NB4 (cell line): ENCODE results near the gene HEBP1.

ENCODE experiments used
- DNase-seq: peaks from one replicate; pipeline ENCODE4 v3.0.0; 2010; ENCODE audit warnings: low read depth
- H3K4me3 ChIP-seq: one replicate; pipeline ENCODE4 v1.5.1; 2011; ENCODE audit warnings: mild to moderate bottlenecking, low read depth, low read length, moderate library complexity
- CTCF ChIP-seq: IDR thresholded peaks from one replicate; pipeline ENCODE4 v1.5.1; 2012; ENCODE audit warnings: low read depth, low read length
- MAX ChIP-seq: IDR thresholded peaks from 2 replicates; pipeline ENCODE4 v1.6.1; 2011; ENCODE audit warnings: low read depth, low read length
- MYC ChIP-seq: IDR thresholded peaks from 2 replicates; pipeline ENCODE4 v1.6.1; 2011; ENCODE audit warnings: low read depth, low read length
- POLR2A ChIP-seq: IDR thresholded peaks from 2 replicates; pipeline ENCODE4 v1.6.1; 2011; ENCODE audit warnings: mild to moderate bottlenecking; ENCODE audit not compliant: insufficient read length; ENCODE audit errors: extremely low read depth

HEBP1 gene

GRCh38 chr12:13044002-13044905 lies 44.2 kb upstream of the HEBP1 start, which contains the start of gene FAM234B:
Gene FAM234B, plus strand, starts transcription at chr12:13044381. Its CDS starts 23 bp downstream, at chr12:13044404.
- TF ChIP-seq POLR2A (peak; percentile 31), MAX (no peak), CTCF (peak; percentile 10), MYC (no peak)
- DNase-seq: peak; percentile 78
- H3K4me3 ChIP-seq: peak within 1 kb of the TSS; percentile 66

- H3K4me3 ChIP-seq: no peak overlapping the region
- DNase-seq: no peak
- TF ChIP-seq CTCF (no peak), MYC (no peak), MAX (no peak), POLR2A (no peak)
Measured at GRCh38 chr12:13042666-13043230, 42.7 kb upstream of the HEBP1 start.

- no peak overlapping the region for H3K4me3 ChIP-seq
- TF ChIP-seq CTCF (no peak), MAX (no peak), POLR2A (no peak), MYC (no peak)
- no peak for DNase-seq
Measured at GRCh38 chr12:13041224-13041623, 41.2 kb upstream of the HEBP1 start.

GRCh38 chr12:13039328-13039956 lies 39.4 kb upstream of the HEBP1 start:
- no peak overlapping the region for H3K4me3 ChIP-seq
- TF ChIP-seq POLR2A (no peak), MYC (no peak), CTCF (no peak), MAX (no peak)
- DNase-seq: no peak

GRCh38 chr12:13038491-13039161 lies 38.6 kb upstream of the HEBP1 start:
- TF ChIP-seq CTCF (no peak), MAX (no peak), POLR2A (no peak), MYC (no peak)
- no peak for DNase-seq
- H3K4me3 ChIP-seq: no peak overlapping the region
